ENCODE results near the gene TSPAN11.

DNA sequence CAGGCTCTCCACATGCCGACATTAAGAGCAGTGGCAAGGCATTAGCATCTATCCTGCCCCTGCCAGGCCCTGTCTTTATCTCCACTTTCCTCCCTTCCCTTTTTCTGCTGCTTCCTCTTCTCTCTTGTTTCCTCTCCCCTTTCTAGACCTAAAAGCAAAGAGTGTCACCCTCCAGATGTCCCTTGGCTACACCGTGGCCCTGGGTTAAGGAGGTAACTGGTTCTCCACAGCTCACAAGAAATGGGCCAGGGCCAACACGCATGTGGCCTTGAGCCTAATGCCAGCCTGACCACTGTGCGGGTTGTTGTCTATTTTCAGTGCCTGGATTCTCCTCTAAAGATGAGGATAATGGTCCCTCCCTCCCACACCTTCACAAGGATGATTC, 105.4 kb downstream of the TSPAN11 start:
- TF ChIP-seq, protein P1, sequence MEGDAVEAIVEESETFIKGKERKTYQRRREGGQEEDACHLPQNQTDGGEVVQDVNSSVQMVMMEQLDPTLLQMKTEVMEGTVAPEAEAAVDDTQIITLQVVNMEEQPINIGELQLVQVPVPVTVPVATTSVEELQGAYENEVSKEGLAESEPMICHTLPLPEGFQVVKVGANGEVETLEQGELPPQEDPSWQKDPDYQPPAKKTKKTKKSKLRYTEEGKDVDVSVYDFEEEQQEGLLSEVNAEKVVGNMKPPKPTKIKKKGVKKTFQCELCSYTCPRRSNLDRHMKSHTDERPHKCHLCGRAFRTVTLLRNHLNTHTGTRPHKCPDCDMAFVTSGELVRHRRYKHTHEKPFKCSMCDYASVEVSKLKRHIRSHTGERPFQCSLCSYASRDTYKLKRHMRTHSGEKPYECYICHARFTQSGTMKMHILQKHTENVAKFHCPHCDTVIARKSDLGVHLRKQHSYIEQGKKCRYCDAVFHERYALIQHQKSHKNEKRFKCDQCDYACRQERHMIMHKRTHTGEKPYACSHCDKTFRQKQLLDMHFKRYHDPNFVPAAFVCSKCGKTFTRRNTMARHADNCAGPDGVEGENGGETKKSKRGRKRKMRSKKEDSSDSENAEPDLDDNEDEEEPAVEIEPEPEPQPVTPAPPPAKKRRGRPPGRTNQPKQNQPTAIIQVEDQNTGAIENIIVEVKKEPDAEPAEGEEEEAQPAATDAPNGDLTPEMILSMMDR (IDR thresholded peaks at IDR 0.05) = no peak
- TF ChIP-seq ZFX (IDR thresholded peaks at IDR 0.05; ENCODE audit: borderline replicate concordance) = no peak

All from 22Rv1 (cell line).